Measurements from ENCODE around the gene OAS2.

Gene OAS2

GRCh38 chr12:112978163-112979040 lies at the start of gene OAS2:
Gene OAS2 (plus strand): TSS chr12:112978519. CDS start chr12:112978609, 90 bp downstream.
- peak; percentile 63 for DNase-seq

DNA sequence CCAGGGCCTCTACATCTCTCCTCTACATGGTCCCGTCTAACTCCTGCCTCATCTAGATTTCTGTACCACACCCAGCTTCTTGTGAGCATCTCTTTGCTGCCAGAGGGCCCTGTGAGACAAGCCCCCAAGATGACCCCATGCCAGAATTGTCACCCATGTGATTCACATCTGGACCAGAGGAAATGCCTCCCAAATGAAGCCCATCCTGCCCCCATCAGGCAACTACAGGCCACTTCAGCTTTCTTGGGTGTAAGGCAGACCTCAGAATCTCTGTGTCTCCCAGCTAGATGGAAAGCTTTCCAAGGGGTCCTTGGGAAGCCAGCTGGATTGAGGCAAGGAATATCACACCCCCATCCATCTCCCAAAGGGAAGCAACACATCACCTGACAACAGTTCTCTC lies 49.3 kb upstream of the OAS2 start:
- no peak for DNase-seq

- DNase-seq = no peak
Observed at GRCh38 chr12:112929715-112930114, 48.6 kb upstream of the OAS2 start.

DNA sequence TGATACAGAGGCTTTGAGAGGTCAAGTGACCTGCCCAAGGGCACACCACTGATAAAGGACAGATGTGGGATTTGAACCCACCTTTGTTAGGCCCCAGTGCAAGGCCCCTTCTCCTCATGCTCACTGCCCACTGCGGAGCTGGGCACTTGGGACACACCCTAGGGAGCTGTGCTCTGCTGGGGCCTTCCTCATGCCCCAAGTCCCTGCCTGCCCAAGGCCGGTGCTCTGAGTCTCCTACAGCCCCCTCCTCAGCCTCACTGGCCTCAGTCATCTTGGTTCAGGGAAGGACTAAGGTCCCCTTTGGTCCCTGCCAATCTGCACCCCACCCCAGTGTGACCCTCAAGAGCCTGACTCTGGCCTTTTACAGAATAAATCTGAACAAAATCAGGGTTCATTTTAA lies 48.0 kb upstream of the OAS2 start:
- DNase-seq = no peak

- DNase-seq = no peak
Observed at GRCh38 chr12:112932485-112933128, 45.7 kb upstream of the OAS2 start.

DNA sequence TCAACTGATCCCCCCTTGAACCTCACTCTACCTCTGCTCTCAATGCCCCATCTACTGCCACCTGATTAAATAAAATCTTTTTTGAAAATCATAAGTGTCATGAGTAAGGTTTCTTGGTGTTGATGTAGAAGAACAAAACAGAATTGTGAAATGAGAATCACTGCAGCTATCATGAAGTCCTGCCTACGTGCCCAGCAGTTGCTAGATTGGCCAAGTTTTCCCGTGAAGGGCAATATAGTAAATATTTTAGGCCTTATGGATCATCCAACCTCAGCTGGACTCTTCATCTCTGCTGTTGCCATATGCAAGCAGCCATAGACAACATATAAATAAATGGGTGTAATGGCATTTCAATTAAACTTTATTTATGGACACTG lies 45.2 kb upstream of the OAS2 start:
- no peak for DNase-seq

DNA sequence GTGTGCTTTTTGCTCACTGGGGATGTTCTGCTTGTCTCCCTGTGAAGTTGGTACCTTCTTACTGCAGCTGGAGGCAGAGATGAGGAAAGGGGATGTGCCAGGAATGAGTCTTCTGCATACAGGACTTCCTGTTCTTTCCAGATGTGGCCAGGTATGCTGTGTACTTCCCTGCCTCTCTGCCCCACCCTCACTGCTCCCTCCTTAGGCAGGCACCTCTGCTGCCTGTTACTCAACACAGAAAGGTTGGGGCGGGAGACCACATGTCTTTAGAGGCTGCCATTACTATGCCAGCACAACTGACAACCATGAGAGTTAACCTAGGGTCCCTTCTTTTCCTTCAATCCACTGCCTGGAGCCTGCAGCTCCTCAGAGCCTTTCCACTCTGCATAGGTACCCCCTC lies 42.1 kb upstream of the OAS2 start:
- DNase-seq = no peak

DNA sequence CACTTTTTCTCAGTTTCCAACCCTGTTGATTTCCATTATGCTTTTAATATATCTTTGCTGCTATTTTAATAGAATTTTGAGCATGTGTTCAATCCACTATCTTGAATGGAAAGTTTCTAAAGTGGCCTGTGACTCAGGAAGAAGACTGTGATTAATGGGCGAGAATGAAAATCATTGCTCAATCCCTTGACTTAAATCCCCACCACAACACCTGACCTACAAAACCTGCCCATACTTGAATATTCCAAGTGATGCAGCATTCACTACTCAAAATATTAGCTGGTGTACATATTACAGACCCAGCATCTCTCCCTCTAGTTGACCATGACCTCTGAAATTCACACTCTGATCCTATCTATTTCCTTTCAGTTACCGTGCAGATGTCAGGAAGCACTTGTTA lies 41.4 kb upstream of the OAS2 start:
- DNase-seq = no peak

DNA sequence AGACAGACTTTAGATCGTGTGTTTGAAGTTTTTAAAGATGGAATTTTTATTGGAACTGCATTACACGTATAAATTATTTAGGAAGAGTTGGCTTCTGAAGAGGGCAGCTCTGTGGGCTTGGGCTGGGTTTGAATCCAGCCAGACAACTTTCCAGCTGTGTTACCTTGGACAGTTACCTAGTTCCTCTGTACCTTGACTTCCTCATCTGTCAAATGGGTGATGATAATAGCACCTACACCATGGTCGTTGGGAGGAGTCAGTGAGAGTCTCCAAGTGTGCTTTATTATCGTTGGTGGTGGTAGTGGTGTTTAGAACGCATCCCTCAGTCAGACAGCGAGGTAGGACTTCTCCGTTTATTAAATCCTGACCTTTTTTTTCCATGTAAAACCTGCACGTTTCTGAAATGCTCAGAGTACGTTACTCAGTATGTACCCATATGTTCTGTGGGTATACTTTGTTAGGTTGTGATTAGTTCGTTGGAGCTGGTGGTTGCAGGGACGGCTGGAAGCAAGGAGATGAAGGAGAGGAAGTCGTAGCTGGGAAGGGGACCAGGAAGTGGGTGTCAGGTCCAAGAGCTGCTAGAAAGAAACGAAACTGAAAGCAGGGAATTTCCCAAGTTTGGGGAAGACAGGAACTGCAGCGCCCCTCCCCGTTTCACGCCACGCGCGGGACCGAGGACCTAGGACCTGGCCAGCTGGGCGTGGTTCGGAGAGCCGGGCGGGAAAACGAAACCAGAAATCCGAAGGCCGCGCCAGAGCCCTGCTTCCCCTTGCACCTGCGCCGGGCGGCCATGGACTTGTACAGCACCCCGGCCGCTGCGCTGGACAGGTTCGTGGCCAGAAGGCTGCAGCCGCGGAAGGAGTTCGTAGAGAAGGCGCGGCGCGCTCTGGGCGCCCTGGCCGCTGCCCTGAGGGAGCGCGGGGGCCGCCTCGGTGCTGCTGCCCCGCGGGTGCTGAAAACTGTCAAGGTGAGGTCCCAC lies 40.3 kb upstream of the OAS2 start, which contains the start of gene OAS3:
Gene OAS3, plus strand, starts transcription at position 734 of the 979 bp plus-strand sequence. Its CDS starts 57 bp downstream, at position 791.
- DNase-seq = peak; percentile 7

DNA sequence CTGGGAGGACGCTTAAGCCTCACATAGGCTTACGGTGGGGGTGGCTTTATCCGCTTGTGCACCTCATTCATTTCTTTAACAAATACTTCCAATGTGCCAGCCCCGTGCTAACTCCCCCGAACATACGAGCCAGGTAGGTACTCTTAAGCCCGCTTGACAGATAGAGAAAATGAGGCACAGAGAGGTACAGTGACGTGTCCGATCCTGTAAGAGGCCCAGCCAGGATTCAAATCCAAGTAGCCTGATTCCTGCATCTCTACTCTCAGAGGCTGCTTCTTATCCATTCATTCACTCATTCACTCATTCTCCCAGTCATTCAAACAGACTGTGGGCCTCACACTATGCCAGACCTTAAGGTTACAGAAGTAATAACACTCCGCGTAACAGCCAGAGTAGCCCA lies 39.6 kb upstream of the OAS2 start:
- no peak for DNase-seq

GRCh38 chr12:112939761-112940381 lies 38.4 kb upstream of the OAS2 start:
- DNase-seq = no peak

GRCh38 chr12:112941528-112942335 lies 36.6 kb upstream of the OAS2 start:
- no peak for DNase-seq

DNA sequence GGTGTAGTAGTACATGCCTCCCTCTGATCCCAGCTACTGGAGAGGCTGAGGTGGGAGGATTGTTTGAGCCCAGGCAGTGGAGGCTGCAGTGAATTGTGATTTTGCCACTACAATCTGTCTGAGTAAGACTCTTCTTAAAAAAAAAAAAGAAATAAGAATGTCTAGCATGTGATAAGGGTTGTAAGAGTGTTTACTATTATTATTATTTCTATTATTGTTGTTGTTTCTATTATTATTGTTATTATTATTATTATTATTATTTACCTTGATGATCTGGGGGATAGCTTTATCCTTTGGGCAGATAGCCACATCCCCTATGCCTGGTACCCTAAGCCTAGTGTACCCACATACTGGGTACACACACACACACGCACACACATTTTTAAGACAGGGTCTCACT lies 35.7 kb upstream of the OAS2 start:
- no peak for DNase-seq

DNA sequence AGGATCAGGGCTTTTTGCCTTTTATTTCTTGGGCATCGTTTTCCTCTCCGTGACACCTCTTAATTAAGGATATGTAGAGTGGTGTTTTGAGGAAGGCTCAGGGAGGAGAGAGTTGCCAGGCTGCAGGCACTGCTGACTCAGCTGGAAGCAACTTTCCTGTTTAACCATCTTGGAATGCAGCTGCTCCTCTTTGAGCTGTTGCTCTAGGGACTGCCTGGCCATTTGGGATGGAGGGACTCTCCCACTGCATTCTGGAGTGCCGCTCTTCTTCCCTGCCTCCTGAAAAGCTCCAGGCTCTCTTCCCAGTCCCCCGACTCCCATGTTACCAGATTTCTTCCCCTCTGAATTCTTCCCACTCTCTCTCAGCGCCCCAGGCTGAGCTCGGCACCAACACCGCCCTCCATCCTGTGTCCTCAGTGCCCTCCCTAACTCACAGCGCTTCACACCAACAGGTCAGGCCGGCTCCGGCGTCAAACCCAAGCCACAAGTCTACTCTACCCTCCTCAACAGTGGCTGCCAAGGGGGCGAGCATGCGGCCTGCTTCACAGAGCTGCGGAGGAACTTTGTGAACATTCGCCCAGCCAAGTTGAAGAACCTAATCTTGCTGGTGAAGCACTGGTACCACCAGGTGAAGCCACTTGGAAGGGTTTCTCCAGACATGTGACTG lies 34.2 kb upstream of the OAS2 start:
- no peak for DNase-seq

DNA sequence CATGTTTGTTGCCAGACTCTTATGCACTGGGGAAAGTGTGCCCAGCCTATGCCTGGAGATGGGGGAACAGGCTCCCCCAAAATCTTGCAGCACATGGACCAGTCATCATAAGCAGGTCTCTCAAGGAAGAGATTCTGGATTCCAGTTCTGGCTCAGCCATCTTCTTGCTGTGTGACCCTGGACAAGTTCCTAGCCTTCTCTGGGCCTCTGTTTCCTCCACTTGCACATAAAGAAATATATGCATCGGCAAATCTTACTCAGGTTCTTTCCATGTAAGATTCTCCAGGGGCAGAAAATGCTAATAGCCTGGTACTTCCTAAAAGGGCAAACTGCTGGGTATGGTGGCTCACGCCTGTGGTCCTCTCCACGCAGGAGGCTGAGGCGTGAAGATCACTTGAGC lies 32.8 kb upstream of the OAS2 start:
- no peak for DNase-seq

- DNase-seq = no peak
Observed at GRCh38 chr12:112946236-112947000, 31.9 kb upstream of the OAS2 start.

DNA sequence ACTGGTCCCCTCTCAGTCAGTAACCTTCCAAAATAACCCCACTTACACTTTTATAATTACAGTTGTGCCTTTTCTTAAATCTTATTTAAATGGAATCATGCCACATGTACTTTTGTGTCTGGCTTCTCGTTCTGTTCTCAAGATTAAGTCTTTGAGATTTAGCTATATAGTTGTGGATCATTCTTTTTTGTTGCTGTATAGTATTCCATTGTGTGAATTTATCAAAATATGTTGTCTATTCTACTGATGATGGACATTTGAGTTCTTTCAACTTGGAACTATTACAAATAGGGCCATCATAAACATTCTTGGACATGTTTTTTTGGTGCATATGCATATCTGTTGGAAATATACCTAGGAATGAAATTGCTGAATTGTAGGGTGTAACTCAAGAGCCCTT lies 31.0 kb upstream of the OAS2 start:
- no peak for DNase-seq

DNA sequence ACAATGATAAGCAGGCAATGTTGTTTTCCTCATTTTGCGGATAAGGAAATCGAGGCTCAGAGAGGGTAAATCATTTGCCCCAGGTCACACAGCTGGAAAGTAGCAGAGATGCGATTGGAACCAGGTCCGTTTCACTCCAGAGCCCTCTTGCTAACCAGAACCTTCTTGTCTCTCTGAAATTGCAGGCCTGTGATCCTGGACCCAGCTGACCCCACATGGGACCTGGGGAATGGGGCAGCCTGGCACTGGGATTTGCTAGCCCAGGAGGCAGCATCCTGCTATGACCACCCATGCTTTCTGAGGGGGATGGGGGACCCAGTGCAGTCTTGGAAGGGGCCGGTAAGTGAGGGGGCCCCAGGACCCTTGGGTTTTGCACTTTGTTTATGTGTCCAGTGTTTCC lies 30.6 kb upstream of the OAS2 start:
- no peak for DNase-seq

DNA sequence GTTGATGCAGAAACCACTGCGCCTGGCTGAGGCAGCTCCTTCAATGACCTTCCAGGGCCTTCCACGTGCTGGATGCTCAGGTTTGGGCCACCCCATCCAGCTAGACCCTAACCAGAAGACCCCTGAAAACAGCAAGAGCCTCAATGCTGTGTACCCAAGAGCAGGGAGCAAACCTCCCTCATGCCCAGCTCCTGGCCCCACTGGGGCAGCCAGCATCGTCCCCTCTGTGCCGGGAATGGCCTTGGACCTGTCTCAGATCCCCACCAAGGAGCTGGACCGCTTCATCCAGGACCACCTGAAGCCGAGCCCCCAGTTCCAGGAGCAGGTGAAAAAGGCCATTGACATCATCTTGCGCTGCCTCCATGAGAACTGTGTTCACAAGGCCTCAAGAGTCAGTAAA lies 29.5 kb upstream of the OAS2 start:
- DNase-seq = no peak

DNA sequence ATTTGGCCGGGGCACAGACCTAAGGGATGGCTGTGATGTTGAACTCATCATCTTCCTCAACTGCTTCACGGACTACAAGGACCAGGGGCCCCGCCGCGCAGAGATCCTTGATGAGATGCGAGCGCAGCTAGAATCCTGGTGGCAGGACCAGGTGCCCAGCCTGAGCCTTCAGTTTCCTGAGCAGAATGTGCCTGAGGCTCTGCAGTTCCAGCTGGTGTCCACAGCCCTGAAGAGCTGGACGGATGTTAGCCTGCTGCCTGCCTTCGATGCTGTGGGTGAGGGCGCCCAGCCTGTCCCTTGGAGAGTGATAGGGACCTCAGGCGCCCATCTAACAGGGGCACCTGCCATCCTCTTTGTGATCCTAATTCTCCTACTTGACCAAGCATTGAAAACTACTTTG lies 27.6 kb upstream of the OAS2 start:
- no peak for DNase-seq

Data from NK-92 treated with Interleukin-12 subunit alpha and Interleukin-12 subunit beta, amount 100 ng/mL, for 24 hours (cell line).